Activated CD4-positive, alpha-beta T cell treated with anti-CD3 and anti-CD28 coated beads, Interleukin-2, Interleukin-6, amounts not matched to agents 100 ng/mL and 50 ng/mL, durations not matched to agents 16 hours and 8 hours (primary cell): Measurements from ENCODE around the gene CD79A.
A peak's percentile ranks its signal among the peaks of the same experiment; 100 is the strongest.

ENCODE experiments used
- DNase-seq: peaks from one replicate; pipeline ENCODE4 v3.0.0-alpha.2; 2020

Gene CD79A

GRCh38 chr19:41886761-41887710, 10.0 kb downstream of the CD79A start:
- peak; percentile 72 for DNase-seq

- peak; percentile 83 for DNase-seq
Observed at GRCh38 chr19:41887711-41888382, 10.8 kb downstream of the CD79A start.

DNA sequence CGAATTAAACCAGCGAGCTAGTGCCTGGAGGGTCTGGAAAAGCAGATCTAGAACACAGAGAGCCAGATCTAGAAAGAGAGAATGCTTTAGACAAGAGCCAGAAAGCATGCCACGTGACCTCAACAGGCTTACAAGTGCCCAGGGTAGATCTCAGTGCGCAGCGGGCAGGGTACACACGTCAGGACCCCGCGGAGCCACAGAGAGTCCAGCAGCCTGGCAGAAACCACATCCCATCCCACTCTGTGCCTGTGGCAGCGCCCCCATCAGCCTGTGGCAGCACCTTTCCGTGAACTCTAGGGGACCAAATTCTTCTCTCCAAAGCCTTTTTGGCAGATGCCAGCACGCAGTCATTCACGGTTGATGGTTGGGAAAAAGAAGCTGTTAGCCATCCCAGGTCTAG, 11.8 kb downstream of the CD79A start:
- DNase-seq: no peak

- DNase-seq: no peak
Observed at GRCh38 chr19:41889896-41890295, 12.8 kb downstream of the CD79A start.

- no peak for DNase-seq
Observed at GRCh38 chr19:41890936-41891335, 13.9 kb downstream of the CD79A start.

GRCh38 chr19:41892173-41892902, 15.3 kb downstream of the CD79A start:
- no peak for DNase-seq

GRCh38 chr19:41893899-41894298, 16.8 kb downstream of the CD79A start:
- DNase-seq: peak; percentile 38

- no peak for DNase-seq
Observed at GRCh38 chr19:41894350-41894749, 17.3 kb downstream of the CD79A start.

- DNase-seq: no peak
Observed at GRCh38 chr19:41895745-41896580, 18.9 kb downstream of the CD79A start.

GRCh38 chr19:41896581-41896942, 19.5 kb downstream of the CD79A start:
- DNase-seq: no peak

DNA sequence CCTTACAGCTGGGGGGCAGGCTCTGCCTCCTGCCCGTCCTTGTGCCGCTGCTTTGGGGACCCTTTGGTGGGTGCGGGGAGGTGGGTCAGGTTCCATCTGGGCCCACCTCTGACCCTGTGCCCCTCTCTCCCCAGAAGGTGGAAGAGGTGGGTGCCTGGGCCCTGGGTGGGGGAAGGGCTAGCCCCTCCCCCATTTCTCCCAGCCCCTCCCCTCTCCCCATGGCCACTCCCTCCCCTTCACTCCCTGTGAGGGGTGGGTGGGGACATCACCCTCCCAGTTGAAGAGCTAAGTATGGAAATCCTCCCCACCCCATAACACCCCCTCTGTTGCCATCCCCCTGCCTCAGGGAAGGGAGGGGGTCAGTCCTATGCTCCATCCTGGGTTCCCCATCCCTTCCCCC, 20.1 kb downstream of the CD79A start:
- DNase-seq: no peak

DNA sequence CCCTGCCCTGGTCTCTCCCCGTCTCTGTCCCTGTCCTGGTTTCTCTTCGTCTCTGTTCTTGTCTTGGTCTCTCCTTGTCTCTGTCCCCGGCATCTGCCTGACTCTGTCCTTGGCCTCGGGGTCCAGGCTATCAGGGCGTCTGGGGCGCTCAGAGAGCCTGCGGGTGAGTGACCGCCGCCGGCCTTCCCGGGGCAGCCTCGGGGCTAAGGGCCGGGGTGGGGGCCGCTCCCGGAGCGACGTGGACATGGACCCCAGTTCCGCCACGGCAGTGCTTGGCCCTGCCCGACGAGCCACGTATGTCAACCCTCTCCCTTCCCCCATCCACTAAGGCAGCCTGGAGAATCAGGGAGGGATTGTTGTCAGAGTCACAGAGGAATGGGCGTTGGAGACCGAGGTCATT, 20.7 kb downstream of the CD79A start:
- no peak for DNase-seq

- DNase-seq: no peak
Observed at GRCh38 chr19:41898235-41898634, 21.2 kb downstream of the CD79A start.

- no peak for DNase-seq
Observed at GRCh38 chr19:41901707-41902360, 24.8 kb downstream of the CD79A start.

DNA sequence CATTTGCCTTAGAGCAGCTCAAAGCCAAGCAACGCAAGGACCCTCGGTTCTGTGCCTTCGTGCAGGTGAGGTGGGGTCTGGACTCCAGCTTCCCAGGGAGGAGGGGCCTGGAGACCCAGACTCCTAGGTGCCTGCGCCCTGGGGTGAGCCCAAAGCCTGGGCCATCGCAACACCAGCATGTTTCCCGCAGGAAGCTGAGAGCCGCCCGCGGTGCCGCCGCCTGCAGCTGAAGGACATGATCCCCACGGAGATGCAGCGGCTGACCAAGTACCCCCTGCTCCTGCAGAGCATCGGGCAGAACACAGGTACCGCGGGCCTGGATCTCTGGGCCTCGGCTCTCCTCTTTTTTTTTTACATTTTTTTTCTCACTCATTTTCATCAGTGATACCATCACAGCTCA, 25.5 kb downstream of the CD79A start:
- DNase-seq: no peak

DNA sequence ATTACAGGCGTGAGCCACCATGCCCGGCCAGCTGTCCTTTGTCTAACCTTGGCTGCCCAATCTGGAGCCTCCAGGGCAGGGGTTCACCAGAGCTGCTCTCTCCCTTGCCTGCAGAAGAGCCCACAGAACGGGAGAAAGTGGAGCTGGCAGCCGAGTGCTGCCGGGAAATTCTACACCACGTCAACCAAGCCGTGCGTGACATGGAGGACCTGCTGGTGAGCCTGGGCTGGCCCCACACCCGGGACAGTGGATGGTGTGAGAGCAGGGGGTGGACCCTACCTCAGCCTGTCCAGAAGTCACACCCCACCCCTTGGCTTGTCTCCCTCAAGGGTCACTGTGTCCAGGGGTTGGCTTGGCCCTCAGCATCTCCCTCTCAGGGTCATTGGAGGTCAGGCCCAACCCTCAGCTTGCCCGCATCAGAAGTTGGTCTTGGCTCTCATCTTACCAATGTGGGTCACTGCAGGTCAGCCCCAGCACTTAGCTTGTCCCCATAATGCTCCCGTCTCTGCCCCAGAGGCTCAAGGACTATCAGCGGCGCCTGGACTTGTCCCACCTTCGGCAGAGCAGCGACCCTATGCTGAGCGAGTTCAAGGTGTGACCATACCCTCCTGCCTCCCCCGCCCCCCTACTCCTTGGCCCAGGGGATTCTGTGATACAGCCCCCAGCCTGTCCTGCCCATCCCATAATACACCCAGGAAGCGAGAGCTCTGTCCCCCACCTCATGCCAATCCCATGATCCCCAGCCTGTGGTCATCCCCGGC, 26.3 kb downstream of the CD79A start:
- no peak for DNase-seq

DNA sequence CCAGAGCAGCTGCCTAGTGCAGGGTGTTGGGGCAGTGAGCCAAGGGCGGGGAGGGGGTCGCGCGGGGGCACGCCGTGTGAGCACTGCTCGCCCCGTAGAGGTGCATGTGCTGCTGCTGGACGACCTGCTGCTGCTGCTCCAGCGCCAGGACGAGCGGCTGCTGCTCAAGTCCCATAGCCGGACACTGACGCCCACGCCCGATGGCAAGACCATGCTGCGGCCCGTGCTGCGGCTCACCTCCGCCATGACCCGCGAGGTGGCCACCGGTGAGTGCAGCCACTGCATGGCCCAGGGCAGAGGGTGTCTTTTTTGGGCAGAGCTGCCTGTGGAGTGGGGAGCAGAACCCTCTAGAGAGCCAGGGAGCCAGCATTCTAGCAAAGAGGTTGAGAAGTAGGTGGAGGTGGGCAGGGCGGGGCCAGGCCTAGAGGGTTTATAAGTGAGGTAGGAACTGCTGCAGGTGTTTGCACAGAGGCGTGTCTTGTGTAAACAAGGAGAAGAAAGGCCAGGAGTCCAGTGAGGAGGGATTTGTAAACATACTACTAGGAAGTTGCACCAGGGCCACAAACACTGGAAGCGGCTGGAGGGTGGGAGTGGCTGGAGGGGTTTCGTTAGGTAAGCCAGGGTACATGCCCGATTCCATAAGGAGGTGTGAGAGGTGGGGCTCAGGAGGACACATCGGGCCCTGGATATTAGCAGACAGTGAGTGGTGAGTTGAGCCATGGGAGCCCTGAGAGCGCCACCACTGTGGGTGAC, 27.2 kb downstream of the CD79A start:
- no peak for DNase-seq

DNA sequence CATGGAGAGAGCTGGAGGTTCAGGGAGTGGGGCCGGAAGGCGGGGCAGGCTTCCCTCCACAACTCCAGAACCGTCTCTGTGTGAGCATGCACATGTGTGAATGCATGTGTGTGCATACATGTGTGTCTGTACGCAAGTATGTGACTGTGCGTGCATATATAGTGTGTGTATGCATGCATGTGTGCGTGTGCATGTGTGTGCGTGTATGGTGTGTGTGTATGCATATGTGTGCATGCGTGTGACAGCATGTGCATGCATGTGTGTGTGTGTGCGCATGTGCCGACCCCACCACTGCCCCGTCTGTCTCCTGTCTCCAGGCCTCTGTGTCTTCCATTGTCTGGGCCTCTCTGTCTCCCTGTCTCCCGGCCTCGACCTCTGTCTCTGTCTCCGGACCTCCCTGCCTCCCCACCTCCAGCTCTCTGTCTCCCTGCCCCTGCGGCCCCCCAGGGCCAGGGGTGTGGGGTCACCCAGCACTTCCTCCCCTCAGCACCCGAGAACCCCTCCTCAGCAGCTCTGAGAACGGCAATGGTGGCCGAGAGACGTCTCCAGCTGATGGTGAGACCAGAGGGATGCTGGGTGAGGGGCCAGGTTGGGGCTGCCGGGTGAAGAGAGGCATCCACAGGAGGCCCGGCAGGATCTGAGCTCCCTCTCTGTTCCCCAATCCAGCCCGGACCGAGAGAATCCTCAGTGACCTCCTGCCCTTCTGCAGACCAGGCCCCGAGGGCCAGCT, 28.4 kb downstream of the CD79A start:
- no peak for DNase-seq

DNA sequence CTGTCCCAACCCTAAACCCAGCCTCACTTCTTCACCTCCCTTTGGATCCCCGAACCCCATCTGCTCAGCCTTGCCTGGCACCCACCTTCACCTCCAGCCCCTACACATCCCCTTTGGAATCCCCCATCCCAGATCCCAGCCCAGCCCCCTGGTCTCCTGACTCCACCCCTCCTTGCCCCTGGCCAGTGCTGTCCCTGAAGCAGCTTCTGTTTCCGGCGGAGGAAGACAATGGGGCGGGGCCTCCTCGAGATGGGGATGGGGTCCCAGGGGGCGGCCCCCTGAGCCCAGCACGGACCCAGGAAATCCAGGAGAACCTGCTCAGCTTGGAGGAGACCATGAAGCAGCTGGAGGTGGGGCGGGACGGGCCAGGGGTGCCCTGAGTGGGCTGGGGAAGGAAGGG, 29.2 kb downstream of the CD79A start:
- no peak for DNase-seq
